Suppressor macrophage treated with lipopolysaccharide for 4 hours (primary cell): ENCODE results near the gene IGF2.

Experiments used
- DNase-seq: peaks from one replicate; pipeline ENCODE4 v3.0.0-alpha.2; 2020

Gene IGF2

GRCh38 chr11:2122222-2122906 is 16.8 kb downstream of the IGF2 start:
- no peak for DNase-seq

- no peak for DNase-seq
These were observed 17.7 kb downstream of the IGF2 start for GRCh38 chr11:2121227-2122130.

- DNase-seq: no peak
These were observed 18.7 kb downstream of the IGF2 start for GRCh38 chr11:2120359-2121100.

- no peak for DNase-seq
These were observed 20.5 kb downstream of the IGF2 start for GRCh38 chr11:2118677-2119076.

GRCh38 chr11:2116680-2117079 is 22.5 kb downstream of the IGF2 start:
- DNase-seq: no peak

- no peak for DNase-seq
These were observed 23.9 kb downstream of the IGF2 start for GRCh38 chr11:2115308-2115707.

GRCh38 chr11:2114430-2115241 is 24.6 kb downstream of the IGF2 start:
- no peak for DNase-seq

- no peak for DNase-seq
These were observed 25.4 kb downstream of the IGF2 start for GRCh38 chr11:2113776-2114175.

GRCh38 chr11:2110521-2110920 is 28.7 kb downstream of the IGF2 start:
- no peak for DNase-seq

GRCh38 chr11:2109541-2110019 is 29.6 kb downstream of the IGF2 start:
- no peak for DNase-seq

DNA sequence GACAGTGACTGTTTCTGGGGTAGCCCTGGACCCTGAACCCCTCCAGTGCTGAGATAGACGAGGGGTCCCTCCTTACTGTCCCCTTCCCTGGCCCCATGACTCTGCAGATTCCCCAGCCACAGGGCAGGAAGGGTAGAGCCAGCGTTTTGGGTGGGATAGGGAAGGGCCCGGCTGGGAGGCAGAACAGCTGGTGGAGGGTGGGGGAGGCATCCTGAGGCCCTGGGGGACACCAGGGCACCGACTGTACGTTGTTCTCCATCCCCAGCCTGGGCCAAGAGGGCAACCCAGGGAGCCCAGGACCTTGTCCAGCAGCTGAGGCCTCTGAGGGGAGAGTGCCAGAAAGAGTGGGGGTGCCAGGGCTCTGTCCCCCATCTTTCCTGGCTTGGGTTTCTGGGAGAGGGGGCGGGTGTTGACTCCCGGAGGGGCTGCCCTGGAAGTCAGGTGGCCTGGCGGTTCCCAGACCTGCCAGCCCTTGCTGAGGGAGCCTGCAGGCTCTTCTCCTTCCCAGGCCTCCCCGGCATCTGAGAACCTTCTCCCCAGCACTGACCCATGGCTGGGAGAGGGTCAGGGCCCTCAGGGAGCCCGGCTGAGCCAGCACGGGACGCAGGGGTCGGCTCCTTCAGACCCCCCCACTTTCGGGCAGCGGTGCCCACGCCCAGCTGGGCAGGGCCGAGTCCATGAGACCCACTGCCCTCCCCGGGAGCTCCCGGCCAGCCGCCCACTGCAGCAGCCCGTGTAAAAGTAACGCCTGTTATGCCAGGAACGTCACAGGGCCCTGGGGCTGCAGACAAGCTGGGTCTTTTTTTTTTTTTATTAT is 30.3 kb downstream of the IGF2 start:
- DNase-seq: no peak

DNA sequence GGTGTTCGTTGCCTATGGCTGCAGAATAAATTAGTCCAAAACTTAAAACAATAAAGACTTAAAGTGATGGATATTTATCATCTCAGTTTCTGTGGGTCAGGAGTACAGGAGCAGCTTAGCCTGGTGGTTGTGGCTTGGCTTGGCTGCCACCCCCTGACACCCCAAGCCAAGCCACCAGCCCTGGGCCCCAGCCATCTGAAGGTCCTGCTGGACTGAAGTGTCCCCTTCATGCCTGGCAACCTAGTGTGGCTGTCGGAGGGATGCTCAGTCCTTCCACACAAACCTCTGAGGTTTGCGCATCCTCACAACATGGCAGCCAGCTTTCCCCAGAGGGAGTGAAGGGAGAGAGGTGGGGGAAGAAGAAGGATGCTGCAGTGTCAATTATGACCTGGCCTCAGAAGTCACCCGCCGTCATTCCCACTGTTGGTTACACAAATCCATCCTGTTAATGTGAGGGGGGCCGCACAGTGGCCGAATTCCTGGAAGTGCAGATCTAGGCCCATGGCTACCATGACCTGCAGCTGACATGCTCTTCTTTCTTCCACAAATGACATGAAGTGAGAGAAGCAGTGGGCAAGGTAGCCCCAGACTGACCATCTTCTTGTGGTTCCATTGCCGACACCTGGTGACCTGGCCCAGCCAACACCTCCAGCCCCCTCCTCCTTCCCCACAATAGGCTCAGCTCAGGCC is 31.1 kb downstream of the IGF2 start:
- DNase-seq: no peak

GRCh38 chr11:2107521-2107920 is 31.7 kb downstream of the IGF2 start:
- peak; percentile 2 for DNase-seq

- no peak for DNase-seq
These were observed 32.5 kb downstream of the IGF2 start for GRCh38 chr11:2106583-2107209.

GRCh38 chr11:2105511-2105910 is 33.7 kb downstream of the IGF2 start:
- DNase-seq: no peak

GRCh38 chr11:2104524-2105440 is 34.4 kb downstream of the IGF2 start:
- no peak for DNase-seq

DNA sequence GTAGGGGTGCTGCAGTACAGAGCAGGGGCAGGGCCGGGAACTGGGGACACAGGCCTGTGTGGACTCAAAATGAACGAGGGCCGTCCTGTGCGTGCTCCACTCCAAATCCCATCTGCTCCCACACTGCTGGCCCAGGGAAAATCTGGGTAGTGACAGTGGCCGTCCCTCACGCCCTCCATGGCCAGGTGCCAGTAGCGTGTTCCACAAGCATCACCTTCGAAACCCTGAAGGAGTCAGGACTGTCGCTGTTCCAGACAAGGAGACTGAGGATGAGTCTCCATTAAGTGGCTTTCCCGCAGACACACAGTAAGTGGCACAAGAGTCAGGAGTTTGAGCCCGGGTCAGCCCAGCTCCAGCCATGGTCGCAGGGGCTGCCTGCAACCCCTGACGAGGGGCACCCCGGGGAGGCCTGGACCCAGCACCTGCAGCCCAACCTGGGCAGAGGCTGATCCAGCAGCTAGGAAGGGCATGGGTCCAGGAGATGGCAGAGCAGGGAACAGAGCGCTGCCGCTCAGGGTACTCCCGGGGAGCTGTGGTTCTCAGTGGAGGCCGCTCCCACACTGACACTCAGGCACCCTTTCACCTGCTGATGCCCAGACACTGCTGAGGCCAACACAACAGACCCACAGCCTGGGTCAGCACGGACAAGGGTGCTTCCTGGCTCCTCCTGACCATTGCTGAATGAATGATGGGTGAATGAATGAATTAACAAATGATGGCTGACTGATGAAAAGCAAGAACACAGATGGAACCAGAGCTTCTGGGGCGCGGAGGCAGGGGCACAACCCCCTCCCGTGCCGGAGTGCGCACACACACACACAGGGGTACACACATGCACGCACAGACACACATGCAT is 35.3 kb downstream of the IGF2 start:
- no peak for DNase-seq

DNA sequence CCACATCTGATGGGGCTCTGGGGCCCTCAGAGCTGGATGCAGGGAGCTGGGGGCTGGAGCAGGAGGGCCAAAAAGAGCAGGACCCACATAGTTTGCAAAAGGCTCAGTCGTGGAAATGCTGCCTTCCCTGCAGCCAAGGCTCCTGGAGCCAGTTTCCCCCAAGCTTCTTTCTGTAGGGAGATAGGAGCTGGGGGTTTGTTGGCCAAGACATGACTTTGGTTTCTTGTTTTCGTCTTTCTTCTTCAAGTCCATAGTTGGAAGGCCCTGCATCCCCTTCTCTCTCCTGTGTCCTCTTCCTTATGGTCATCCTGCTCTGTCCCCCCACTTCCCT is 36.3 kb downstream of the IGF2 start:
- DNase-seq: no peak
